AG10803 (cell line): ENCODE data around the gene SH3RF3.

Source experiments
- DNase-seq: peaks from one replicate; pipeline ENCODE4 v3.0.0; 2010; ENCODE audit warnings: low read depth
- H3K4me3 ChIP-seq: 2 replicates; pipeline ENCODE4 v1.5.1; 2011; ENCODE audit warnings: mild to moderate bottlenecking, low read length, control low read depth
- CTCF ChIP-seq: conservative IDR thresholded peaks from 2 replicates; pipeline ENCODE4 v1.5.1; 2011; ENCODE audit warnings: mild to moderate bottlenecking, low read length, control low read depth, inconsistent platforms

SH3RF3 gene

GRCh38 chr2:109549016-109549590, 420.1 kb downstream of the SH3RF3 start:
- DNase-seq, result no peak
- no peak for TF ChIP-seq CTCF
- H3K4me3 ChIP-seq, result no peak overlapping the region
